Activated CD4-positive, alpha-beta T cell treated with anti-CD3 and anti-CD28 coated beads, Interleukin-2, amount 10 ng/mL, durations not matched to agents 24 days and 14 days (primary cell): ENCODE measurements around the gene GNL3. TPM values are rescaled to one million over a fixed set of nuclear protein-coding genes. Genes with fewer than 3 reads are reported as not detected.

Source experiments
- DNase-seq: peaks from one replicate; pipeline ENCODE4 v3.0.0; 2022
- H3K27ac Mint-ChIP-seq: one replicate; pipeline ENCODE4 v1.8.0; 2022; ENCODE audit warnings: mild to moderate bottlenecking, mixed read lengths
- H3K27me3 Mint-ChIP-seq: one replicate; pipeline ENCODE4 v1.8.0; 2022; ENCODE audit warnings: mixed read lengths
- H3K36me3 Mint-ChIP-seq: one replicate; pipeline ENCODE4 v1.8.0; 2022; ENCODE audit warnings: low read depth, mild to moderate bottlenecking, mixed read lengths
- H3K4me1 Mint-ChIP-seq: one replicate; pipeline ENCODE4 v1.8.0; 2021; ENCODE audit warnings: mixed read lengths
- H3K4me3 Mint-ChIP-seq: one replicate; pipeline ENCODE4 v1.8.0; 2022; ENCODE audit warnings: mild to moderate bottlenecking, moderate library complexity, mixed read lengths
- H3K9me3 Mint-ChIP-seq: one replicate; pipeline ENCODE4 v1.8.0; 2021; ENCODE audit warnings: mixed read lengths
- intact Hi-C: fragments of 100-400 bp; cut with micrococcal nuclease; formaldehyde crosslinking; loops from one replicate; pipeline ENCODE4 v1.15.1; 2023
- total RNA-seq: library from RNA; stranded (reverse); gene quantifications from 2 replicates; pipeline ENCODE4 v1.2.3, GENCODE V29; 2022

Gene GNL3
- total RNA-seq, 1 donor from 2014 or later, result 254 TPM

DNA sequence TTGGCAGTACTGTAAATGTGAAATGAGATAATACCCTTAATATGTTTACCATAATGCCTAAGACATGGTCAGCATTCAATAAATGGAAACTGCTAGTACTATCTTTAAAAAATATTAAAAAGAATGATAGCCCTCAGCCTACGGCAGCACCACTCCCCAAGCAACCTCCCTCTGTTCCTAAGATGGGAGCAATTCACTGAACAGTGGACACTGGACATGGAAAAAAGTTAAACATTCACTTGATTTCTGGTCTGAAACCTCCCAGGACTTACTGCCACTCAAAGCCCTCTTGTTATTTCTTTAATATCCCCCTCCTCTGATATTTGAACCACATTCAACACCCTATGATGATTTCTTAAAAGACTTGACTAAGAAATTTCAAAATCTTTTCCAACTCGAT is 57.9 kb downstream of the GNL3 start:
- no peak for DNase-seq
- H3K27me3 Mint-ChIP-seq, result no peaks in the 10 kb centered on the region
- H3K4me3 Mint-ChIP-seq, result no peak overlapping the region
- peaks cover 46% of the 10 kb centered on the region for H3K36me3 Mint-ChIP-seq
- H3K27ac Mint-ChIP-seq, result no peak overlapping the region
- no peaks in the 10 kb centered on the region for H3K9me3 Mint-ChIP-seq
- H3K4me1 Mint-ChIP-seq, result no peaks in the 10 kb centered on the region
- intact Hi-C loops, result loop anchor here (10.0 kb wide), 1 partner anchor 191 kb away; no protein-coding TSS in a partner anchor

Other genes starting within 250 kb of the GNL3 start
- 0.05 and 0.21 TPM in 2 replicates for gene SEMA3G, start 240.9 kb upstream of the GNL3 start, total RNA-seq
- 1.2 and 1.5 TPM in 2 replicates for gene TNNC1, start 232.0 kb upstream of the GNL3 start, total RNA-seq
- gene NISCH, start 230.4 kb upstream of the GNL3 start, total RNA-seq, result 72.6 and 75.5 TPM in 2 replicates
- gene STAB1, start 190.7 kb upstream of the GNL3 start, total RNA-seq, result 0.07 TPM in 1 of 2 replicates, not detected in the other
- gene NT5DC2, start 152.2 kb upstream of the GNL3 start, total RNA-seq, result 75.6 and 76.9 TPM in 2 replicates
- 13.8 TPM in 2 replicates for gene UQCC5, start 149.4 kb upstream of the GNL3 start, total RNA-seq
- gene PBRM1, start 119 bp upstream of the GNL3 start, total RNA-seq, result 65.7 and 67.8 TPM in 2 replicates
- 38.7 and 39.0 TPM in 2 replicates for gene GLT8D1, start 19.8 kb downstream of the GNL3 start, total RNA-seq
- gene SPCS1, start 20.1 kb downstream of the GNL3 start, total RNA-seq, result 134 and 135 TPM in 2 replicates
- 29.4 and 30.3 TPM in 2 replicates for gene NEK4, start 84.9 kb downstream of the GNL3 start, total RNA-seq
- not detected in 2 replicates for gene ITIH1, start 91.6 kb downstream of the GNL3 start, total RNA-seq
- gene ITIH3, start 108.8 kb downstream of the GNL3 start, total RNA-seq, result not detected in 2 replicates
- 3.5 and 3.6 TPM in 2 replicates for gene ITIH4, start 144.6 kb downstream of the GNL3 start, total RNA-seq
- gene MUSTN1, start 149.0 kb downstream of the GNL3 start, total RNA-seq, result 0.43 and 0.54 TPM in 2 replicates
- 13.8 and 18.6 TPM in 2 replicates for gene STIMATE, start 211.5 kb downstream of the GNL3 start, total RNA-seq